DND-41 (cell line): Measurements from ENCODE around the gene CTBP1.

Source experiments
- ATAC-seq: fragments of 200-7000 bp; cut with Tn5 transposase; 3 replicates; pipeline ENCODE4 v1.9.1; 2021; ENCODE audit warnings: low read depth; ENCODE audit not compliant: insufficient read depth
- DNase-seq: peaks from one replicate; pipeline ENCODE4 v3.0.0-alpha.2; 2020
- H2AFZ ChIP-seq: 2 replicates; pipeline ENCODE4 v1.6.0; 2012; ENCODE audit warnings: low read depth, low read length
- H3K27ac ChIP-seq: 2 replicates; pipeline ENCODE4 v1.5.1; 2012; ENCODE audit warnings: low read length, inconsistent platforms
- H3K27me3 ChIP-seq: fragments of 200-600 bp; sonication (generic); 2 replicates; pipeline ENCODE4 v1.6.0; 2012; ENCODE audit warnings: low read length, mild to moderate bottlenecking, inconsistent platforms; ENCODE audit not compliant: insufficient read depth, poor library complexity
- H3K36me3 ChIP-seq: 2 replicates; pipeline ENCODE4 v1.5.1; 2012; ENCODE audit warnings: low read length, inconsistent platforms; ENCODE audit not compliant: insufficient read depth
- H3K4me1 ChIP-seq: 2 replicates; pipeline ENCODE4 v1.5.1; 2012; ENCODE audit warnings: mild to moderate bottlenecking, low read length; ENCODE audit not compliant: insufficient read depth
- H3K4me2 ChIP-seq: 2 replicates; pipeline ENCODE4 v1.6.0; 2012; ENCODE audit warnings: mild to moderate bottlenecking, moderate library complexity, low read length, inconsistent platforms; ENCODE audit not compliant: insufficient read depth
- H3K4me3 ChIP-seq, 2 experiments: fragments of 200-600 bp in 1 of 2; shearing (Covaris generic) in 1 of 2; 2 replicates each; pipeline ENCODE4 v1.5.1; 2012 to 2016; ENCODE audit warnings: inconsistent platforms in 2 of 2, low read length in 2 of 2, mild to moderate bottlenecking in 2 of 2, low read depth in 1 of 2, moderate library complexity in 1 of 2
- H3K79me2 ChIP-seq: 2 replicates; pipeline ENCODE4 v1.6.0; 2012; ENCODE audit warnings: low read length, inconsistent platforms; ENCODE audit not compliant: insufficient read depth
- H3K9ac ChIP-seq: 2 replicates; pipeline ENCODE4 v1.6.0; 2012; ENCODE audit warnings: low read depth, mild to moderate bottlenecking, inconsistent platforms, low read length, moderate library complexity
- H3K9me3 ChIP-seq: 2 replicates; pipeline ENCODE4 v1.5.1; 2012; ENCODE audit warnings: low read length, moderate library complexity, mild to moderate bottlenecking, inconsistent platforms; ENCODE audit not compliant: insufficient read depth, severe bottlenecking
- H4K20me1 ChIP-seq: 2 replicates; pipeline ENCODE4 v1.6.0; 2012; ENCODE audit warnings: low read length; ENCODE audit not compliant: insufficient read depth
- EZH2 ChIP-seq: IDR thresholded peaks from 3 replicates; pipeline ENCODE4 v1.6.1; 2012; ENCODE audit warnings: borderline replicate concordance, low read depth, mild to moderate bottlenecking, moderate library complexity, low read length, inconsistent platforms; ENCODE audit not compliant: severe bottlenecking
- TF ChIP-seq, protein P1 (sequence below): IDR thresholded peaks from 2 replicates; pipeline ENCODE4 v1.5.1; 2012; ENCODE audit warnings: borderline replicate concordance, low read length, moderate library complexity, mild to moderate bottlenecking; ENCODE audit not compliant: poor library complexity, severe bottlenecking; ENCODE audit errors: extremely low read depth

The CTBP1 gene

DNA sequence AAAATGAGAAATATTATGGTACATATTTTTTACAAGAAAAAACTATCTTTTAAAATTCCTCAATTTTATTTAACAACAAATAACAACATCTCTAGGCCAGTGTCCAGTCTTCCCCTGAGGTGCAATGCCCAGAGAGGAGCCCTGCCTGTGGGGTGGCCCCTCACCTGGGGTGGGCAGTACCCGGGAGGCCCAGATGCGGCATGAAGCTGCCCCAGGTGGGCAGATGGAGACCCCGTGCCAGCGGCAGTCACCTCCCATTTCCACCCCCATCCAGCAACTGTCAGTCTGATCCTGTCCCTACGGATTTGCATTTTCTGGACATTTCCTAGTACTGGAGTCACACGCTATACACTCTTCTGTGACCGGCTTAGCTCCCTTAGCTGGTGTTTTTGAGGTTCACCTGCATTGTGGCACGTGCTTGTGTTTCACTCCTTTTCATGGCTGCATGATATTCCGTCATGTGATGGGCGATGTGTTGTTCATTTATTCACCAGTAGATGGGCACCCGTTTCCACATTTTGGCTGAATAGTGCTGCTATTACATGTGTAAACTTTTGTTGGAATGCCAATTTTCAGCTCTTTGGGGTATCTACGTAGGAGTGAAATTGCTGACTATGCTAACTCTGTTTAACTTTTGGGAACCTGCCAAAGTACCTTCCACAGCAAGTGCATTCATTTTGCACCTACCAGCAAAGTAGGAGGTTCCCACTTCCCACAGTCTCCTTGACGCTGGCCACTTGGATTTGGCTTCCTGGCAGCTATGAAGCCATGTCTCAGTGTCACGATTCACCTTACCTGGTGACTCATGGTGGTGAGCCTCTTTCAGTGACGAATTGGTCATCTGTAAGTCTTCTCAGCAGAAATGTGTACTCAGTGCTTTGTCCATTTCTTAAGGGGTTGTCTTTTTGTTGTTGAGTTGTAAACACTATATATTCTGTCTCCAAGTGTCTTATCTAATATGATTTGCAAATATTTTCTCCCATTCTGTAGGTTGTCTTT is 29.0 kb upstream of the CTBP1 start:
- Histone ChIP-seq H3K36me3 (no peaks in the 10 kb centered on the region), H3K27ac (no peak overlapping the region), H2AFZ (no peak overlapping the region), H3K4me3 (no peak overlapping the region), H4K20me1 (no peaks in the 10 kb centered on the region; the same call in 1 of the 2 replicates), H3K4me2 (no peak overlapping the region), H3K27me3 (no peaks in the 10 kb centered on the region), H3K9ac (no peak overlapping the region), H3K9me3 (no peaks in the 10 kb centered on the region), H3K4me1 (no peaks in the 10 kb centered on the region), H3K79me2 (no peaks in the 10 kb centered on the region)
- ATAC-seq (no peak), DNase-seq (no peak)
- TF ChIP-seq EZH2: no peak
- TF ChIP-seq, protein P1, sequence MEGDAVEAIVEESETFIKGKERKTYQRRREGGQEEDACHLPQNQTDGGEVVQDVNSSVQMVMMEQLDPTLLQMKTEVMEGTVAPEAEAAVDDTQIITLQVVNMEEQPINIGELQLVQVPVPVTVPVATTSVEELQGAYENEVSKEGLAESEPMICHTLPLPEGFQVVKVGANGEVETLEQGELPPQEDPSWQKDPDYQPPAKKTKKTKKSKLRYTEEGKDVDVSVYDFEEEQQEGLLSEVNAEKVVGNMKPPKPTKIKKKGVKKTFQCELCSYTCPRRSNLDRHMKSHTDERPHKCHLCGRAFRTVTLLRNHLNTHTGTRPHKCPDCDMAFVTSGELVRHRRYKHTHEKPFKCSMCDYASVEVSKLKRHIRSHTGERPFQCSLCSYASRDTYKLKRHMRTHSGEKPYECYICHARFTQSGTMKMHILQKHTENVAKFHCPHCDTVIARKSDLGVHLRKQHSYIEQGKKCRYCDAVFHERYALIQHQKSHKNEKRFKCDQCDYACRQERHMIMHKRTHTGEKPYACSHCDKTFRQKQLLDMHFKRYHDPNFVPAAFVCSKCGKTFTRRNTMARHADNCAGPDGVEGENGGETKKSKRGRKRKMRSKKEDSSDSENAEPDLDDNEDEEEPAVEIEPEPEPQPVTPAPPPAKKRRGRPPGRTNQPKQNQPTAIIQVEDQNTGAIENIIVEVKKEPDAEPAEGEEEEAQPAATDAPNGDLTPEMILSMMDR: peak; percentile 31

DNA sequence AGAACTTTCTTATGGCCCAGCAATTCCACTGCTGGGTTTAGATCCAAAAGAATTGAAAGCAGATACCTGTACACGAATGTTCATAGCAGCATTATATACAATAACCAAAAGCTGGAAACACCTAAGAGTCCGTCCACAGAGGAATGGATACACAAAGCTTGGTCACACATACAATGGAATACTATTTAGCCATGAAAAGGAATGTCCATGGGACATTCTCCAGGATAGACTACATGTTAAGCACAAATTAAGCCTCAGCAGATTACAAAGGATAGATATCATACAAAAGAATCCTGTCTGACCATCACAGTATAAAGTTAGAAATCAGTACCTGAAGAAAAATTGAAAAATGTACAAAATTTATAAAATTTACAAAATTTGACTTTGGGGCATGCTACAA is 28.1 kb upstream of the CTBP1 start:
- Histone ChIP-seq H3K36me3 (no peaks in the 10 kb centered on the region), H2AFZ (no peak overlapping the region), H4K20me1 (no peaks in the 10 kb centered on the region; the same call in 1 of the 2 replicates), H3K9ac (no peak overlapping the region), H3K79me2 (no peaks in the 10 kb centered on the region), H3K4me1 (no peaks in the 10 kb centered on the region), H3K27ac (no peak overlapping the region), H3K27me3 (no peaks in the 10 kb centered on the region), H3K4me3 (no peak overlapping the region), H3K4me2 (no peak overlapping the region), H3K9me3 (no peaks in the 10 kb centered on the region)
- TF ChIP-seq EZH2: no peak
- TF ChIP-seq, protein P1: no peak
- no peak for ATAC-seq
- no peak for DNase-seq

DNA sequence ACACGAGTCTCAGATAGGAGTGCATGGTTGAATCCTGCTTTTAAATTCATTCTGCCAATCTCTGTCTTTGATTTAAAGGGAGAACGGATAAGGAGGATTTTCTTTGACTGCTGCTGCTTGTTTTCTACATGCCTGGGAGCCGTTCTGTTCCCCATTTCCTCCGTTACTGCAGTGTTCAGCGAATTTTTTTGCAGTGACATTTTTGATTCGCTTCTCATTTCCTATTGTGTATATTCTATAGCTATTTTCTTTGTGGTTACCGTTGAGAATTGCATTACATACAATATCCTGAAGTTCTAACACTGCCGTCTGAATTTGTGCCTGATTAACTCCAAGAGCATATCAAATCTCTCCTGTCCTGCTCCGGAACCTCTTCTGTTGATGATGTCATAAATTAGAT is 25.9 kb upstream of the CTBP1 start:
- no peak overlapping the region for H3K27ac ChIP-seq
- TF ChIP-seq, protein P1: no peak
- TF ChIP-seq EZH2: no peak
- H3K4me2 ChIP-seq: no peak overlapping the region
- DNase-seq (no peak), ATAC-seq (no peak)
- no peaks in the 10 kb centered on the region for H3K9me3 ChIP-seq
- H2AFZ ChIP-seq: no peak overlapping the region
- no peaks in the 10 kb centered on the region for H3K4me1 ChIP-seq
- H3K9ac ChIP-seq: no peak overlapping the region
- H3K4me3 ChIP-seq: no peak overlapping the region
- H4K20me1 ChIP-seq: no peaks in the 10 kb centered on the region; the same call in 1 of the 2 replicates
- H3K27me3 ChIP-seq: no peaks in the 10 kb centered on the region
- H3K79me2 ChIP-seq: no peaks in the 10 kb centered on the region
- H3K36me3 ChIP-seq: no peaks in the 10 kb centered on the region
